Loucy (cell line): ENCODE results near the gene HPGDS.

Experiments
- EZH2phosphoT487 ChIP-seq: fragments of 200-600 bp; IDR thresholded peaks from 2 replicates; pipeline ENCODE4 v1.6.1; 2018; ENCODE audit warnings: antibody characterized with exemption, mild to moderate bottlenecking, moderate library complexity, borderline replicate concordance
- TF ChIP-seq, protein P1 (sequence below): fragments of 200-600 bp; sonication (generic); conservative IDR thresholded peaks from 2 replicates; pipeline ENCODE4 v1.5.1; 2014; ENCODE audit warnings: mild to moderate bottlenecking, antibody characterized with exemption, low read length

DNA sequence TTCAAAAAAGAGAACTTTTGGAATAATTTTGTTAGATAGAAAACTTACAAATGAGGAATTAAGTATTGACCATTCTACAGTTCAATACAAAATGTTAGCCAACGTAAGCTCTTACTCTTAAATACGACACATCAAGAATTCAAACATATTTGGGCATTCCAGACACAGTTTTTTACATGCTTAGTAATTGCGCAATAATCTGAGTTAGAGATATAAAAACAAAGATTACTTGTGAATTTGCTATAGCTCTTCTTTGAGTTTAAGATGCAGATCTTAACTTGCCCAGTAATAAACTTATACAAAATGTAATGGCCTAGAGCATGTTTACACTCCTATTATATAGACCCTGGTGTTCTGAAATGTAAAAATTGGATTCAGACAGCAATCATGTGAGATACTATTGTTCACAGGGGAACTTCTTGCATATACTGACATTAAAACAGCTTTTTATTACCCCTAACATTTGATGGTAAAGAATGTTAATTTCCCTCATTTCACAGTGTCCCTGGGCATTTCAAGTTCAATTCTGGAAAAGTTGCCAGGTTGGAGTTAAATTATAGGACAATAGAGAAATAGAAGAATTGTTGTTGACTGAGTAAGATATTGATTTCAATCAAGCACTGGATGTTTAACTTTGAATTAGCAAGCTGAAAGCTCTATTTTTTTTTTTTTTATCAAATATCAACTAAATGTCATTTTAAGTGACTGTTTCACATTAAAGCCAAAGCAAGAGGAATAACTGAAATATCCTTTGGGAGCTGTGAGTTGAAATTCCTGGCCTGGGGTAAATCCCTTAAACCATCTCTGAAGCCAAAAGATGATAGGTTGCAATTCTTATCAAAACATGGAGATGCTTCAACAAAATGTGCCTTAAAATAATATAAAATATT, 910 bp downstream of the HPGDS start:
- TF ChIP-seq, protein P1, sequence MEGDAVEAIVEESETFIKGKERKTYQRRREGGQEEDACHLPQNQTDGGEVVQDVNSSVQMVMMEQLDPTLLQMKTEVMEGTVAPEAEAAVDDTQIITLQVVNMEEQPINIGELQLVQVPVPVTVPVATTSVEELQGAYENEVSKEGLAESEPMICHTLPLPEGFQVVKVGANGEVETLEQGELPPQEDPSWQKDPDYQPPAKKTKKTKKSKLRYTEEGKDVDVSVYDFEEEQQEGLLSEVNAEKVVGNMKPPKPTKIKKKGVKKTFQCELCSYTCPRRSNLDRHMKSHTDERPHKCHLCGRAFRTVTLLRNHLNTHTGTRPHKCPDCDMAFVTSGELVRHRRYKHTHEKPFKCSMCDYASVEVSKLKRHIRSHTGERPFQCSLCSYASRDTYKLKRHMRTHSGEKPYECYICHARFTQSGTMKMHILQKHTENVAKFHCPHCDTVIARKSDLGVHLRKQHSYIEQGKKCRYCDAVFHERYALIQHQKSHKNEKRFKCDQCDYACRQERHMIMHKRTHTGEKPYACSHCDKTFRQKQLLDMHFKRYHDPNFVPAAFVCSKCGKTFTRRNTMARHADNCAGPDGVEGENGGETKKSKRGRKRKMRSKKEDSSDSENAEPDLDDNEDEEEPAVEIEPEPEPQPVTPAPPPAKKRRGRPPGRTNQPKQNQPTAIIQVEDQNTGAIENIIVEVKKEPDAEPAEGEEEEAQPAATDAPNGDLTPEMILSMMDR: no peak
- TF ChIP-seq EZH2phosphoT487: no peak
